GM19467 (cell line): ENCODE data around the gene RGPD3.

Experiments
- ATAC-seq: cut with Tn5 transposase; IDR thresholded peaks from one replicate; pipeline ENCODE4 v1.9.1; 2021; ENCODE audit warnings: mild to moderate bottlenecking, moderate library complexity; ENCODE audit not compliant: unreplicated experiment

Gene RGPD3

DNA sequence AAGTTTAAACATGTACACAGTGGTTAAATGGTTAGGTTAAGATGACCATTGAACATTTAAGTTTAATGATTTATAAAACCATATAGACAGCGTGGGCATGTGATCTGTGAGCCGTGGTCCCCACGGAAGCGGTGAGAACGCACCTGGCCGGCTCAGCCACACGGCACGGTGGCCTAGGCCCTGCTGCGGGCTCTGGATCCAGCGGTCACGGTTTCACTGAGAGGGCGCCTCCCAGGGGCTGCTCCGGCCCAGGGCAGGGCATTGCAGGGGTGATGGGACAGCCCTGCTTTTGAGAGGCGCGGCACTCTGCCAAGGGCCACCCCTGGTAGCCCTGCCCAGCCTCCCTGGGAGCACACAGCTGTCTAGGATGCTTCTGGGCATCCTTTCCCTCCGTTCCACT lies 124.9 kb downstream of the RGPD3 start:
- no peak for ATAC-seq

DNA sequence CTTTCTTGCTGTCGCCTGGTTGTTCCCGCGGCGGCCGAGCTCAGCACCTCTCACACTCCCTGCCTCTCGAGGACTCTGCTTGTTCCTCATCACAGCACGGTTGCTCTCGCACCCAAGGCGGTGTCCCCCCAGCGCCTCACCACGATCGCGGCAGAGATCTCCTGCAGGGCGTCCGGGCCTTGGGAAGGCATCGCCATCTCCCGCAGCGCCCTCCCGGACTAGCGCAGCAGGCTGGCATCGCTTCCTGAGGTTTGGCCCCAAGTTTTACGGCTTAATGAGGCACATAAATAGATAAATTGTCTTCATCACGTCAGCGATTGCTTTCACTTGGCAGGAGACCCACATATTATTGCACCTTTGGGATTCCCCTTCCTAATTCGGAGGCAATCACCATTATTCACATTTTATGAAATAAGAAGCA lies 125.4 kb downstream of the RGPD3 start:
- no peak for ATAC-seq

DNA sequence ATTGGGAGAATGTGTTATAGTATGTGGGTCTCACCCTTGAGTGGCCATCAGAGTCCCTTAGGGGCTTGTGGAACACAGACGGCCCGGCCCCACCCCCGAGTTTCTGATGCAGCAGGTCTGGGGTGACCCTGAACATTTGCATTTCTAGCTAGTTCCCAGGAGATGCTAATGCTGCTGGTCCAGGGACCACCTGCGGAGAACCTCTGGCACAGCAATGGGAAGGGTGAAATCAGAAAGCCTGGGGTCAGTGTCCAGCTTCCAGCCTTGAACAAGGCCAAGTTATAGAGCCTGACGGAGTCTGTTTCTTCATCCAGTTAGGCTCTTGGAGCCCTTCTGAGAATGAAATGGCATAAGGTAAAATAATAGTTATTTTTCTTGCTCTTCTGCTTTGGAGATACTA lies 126.5 kb downstream of the RGPD3 start:
- no peak for ATAC-seq
